Spinal cord (tissue), 10 donors: ENCODE data around the gene SDHAF2. TPM values are rescaled to one million over a fixed set of nuclear protein-coding genes. Genes with fewer than 3 reads are reported as not detected.

ENCODE experiments used
- DNase-seq, 6 donors: peaks; one replicate each; pipeline versions ENCODE4 v3.0.0 to v3.0.0-alpha.2; 2013 to 2015; ENCODE audit warnings: low spot score in 6 of 6, low read depth in 4 of 6
- H3K27ac ChIP-seq: one replicate; pipeline ENCODE4 v1.5.1; 2013; ENCODE audit warnings: low read depth, low read length, control low read depth
- H3K27me3 ChIP-seq: one replicate; pipeline ENCODE4 v1.6.1; 2013; ENCODE audit warnings: low read length; ENCODE audit not compliant: control insufficient read depth, insufficient read depth
- H3K36me3 ChIP-seq: one replicate; pipeline ENCODE4 v1.6.1; 2013; ENCODE audit warnings: low read length; ENCODE audit not compliant: control insufficient read depth, insufficient read depth
- H3K4me1 ChIP-seq: one replicate; pipeline ENCODE4 v1.6.1; 2013; ENCODE audit warnings: low read length; ENCODE audit not compliant: control insufficient read depth, insufficient read depth
- H3K4me3 ChIP-seq: one replicate; pipeline ENCODE4 v1.5.1; 2013; ENCODE audit warnings: low read depth, low read length, control low read depth
- H3K9me3 ChIP-seq: one replicate; pipeline ENCODE4 v1.6.1; 2013; ENCODE audit warnings: low read length; ENCODE audit not compliant: control insufficient read depth, insufficient read depth
- WGBS: methylation state at CpG from one replicate; pipeline ENCODE4 v1.1.5; 2013; ENCODE audit warnings: missing lambda C conversion rate; ENCODE audit not compliant: insufficient coverage; 5-methylcytosine and 5-hydroxymethylcytosine counted together
- polyA plus RNA-seq, 2 donors: library from polyadenylated mRNA; unstranded; fragments of 120-200 nt; gene quantifications; one replicate each; pipeline ENCODE4 v1.2.1, GENCODE V29; 2013; ENCODE audit not compliant: insufficient read length in 2 of 2
- total RNA-seq, 2 donors: library from RNA; depleted of rRNA in 1 of 2; stranded (reverse); fragments of 120-200 nt in 1 of 2; fragments of >200 nt in 1 of 2; gene quantifications; one replicate each; pipeline versions ENCODE4 v1.2.3 to v1.2.4, GENCODE V29; 2013 to 2014
- donor health status: healthy.

The SDHAF2 gene
- total and polyA plus RNA-seq, 4 donors, result 34.7 to 64.5 (median 46.5) TPM

- H3K9me3 ChIP-seq, result no peaks in the 10 kb centered on the region
- no peak overlapping the region for H3K4me3 ChIP-seq
- no peaks in the 10 kb centered on the region for H3K27me3 ChIP-seq
- no peak for DNase-seq
- peaks cover 51% of the 10 kb centered on the region for H3K4me1 ChIP-seq
- H3K36me3 ChIP-seq, result peaks cover 10% of the 10 kb centered on the region
- WGBS, result 62% methylated on average over 13 of the region's 15 CpGs
- no peak overlapping the region for H3K27ac ChIP-seq
Measured at GRCh38 chr11:61480261-61480993, 50.5 kb downstream of the SDHAF2 start.

- WGBS, result 4% methylated on average over 4 of the region's 7 CpGs
- H3K9me3 ChIP-seq, result no peaks in the 10 kb centered on the region
Measured at GRCh38 chr11:61480994-61481335, 51.0 kb downstream of the SDHAF2 start.

GRCh38 chr11:61481806-61482205, 51.9 kb downstream of the SDHAF2 start:
- no peak overlapping the region for H3K27ac ChIP-seq
- H3K9me3 ChIP-seq, result no peaks in the 10 kb centered on the region
- H3K4me3 ChIP-seq, result no peak overlapping the region
- H3K36me3 ChIP-seq, result peaks cover 22% of the 10 kb centered on the region
- no peak for DNase-seq
- H3K27me3 ChIP-seq, result no peaks in the 10 kb centered on the region
- WGBS, result 62% methylated on average over 6 of the region's 10 CpGs
- peaks cover 51% of the 10 kb centered on the region for H3K4me1 ChIP-seq

More at GRCh38 chr11:61480994-61481335, 51.0 kb downstream of the SDHAF2 start:
- H3K27me3 ChIP-seq, result no peaks in the 10 kb centered on the region
- peaks cover 14% of the 10 kb centered on the region for H3K36me3 ChIP-seq
- peaks cover 48% of the 10 kb centered on the region for H3K4me1 ChIP-seq
- H3K4me3 ChIP-seq, result no peak overlapping the region
- peak in 2 of 6 donors; percentile 77 to 85 for DNase-seq
- no peak overlapping the region for H3K27ac ChIP-seq

- Histone ChIP-seq H3K4me3 (no peak overlapping the region), H3K27me3 (no peaks in the 10 kb centered on the region), H3K4me1 (peaks cover 45% of the 10 kb centered on the region), H3K36me3 (peaks cover 29% of the 10 kb centered on the region), H3K9me3 (no peaks in the 10 kb centered on the region), H3K27ac (no peak overlapping the region)
- DNase-seq, result no peak
- whole genome bisulfite sequencing, result 58% methylated on average over 7 of the region's 7 CpGs
Measured at GRCh38 chr11:61482513-61482912, 52.6 kb downstream of the SDHAF2 start.

- H3K27ac ChIP-seq, result no peak overlapping the region
- no peak for DNase-seq
- H3K9me3 ChIP-seq, result no peaks in the 10 kb centered on the region
- peaks cover 31% of the 10 kb centered on the region for H3K36me3 ChIP-seq
- 84% methylated on average over 9 of the region's 11 CpGs for WGBS
- no peaks in the 10 kb centered on the region for H3K27me3 ChIP-seq
- peaks cover 46% of the 10 kb centered on the region for H3K4me1 ChIP-seq
- no peak overlapping the region for H3K4me3 ChIP-seq
Measured at GRCh38 chr11:61484541-61484940, 54.6 kb downstream of the SDHAF2 start.

GRCh38 chr11:61485080-61485479, 55.2 kb downstream of the SDHAF2 start:
- peaks cover 32% of the 10 kb centered on the region for H3K36me3 ChIP-seq
- 90% methylated on average over 11 of the region's 11 CpGs for WGBS
- DNase-seq, result no peak
- H3K27me3 ChIP-seq, result no peaks in the 10 kb centered on the region
- peaks cover 48% of the 10 kb centered on the region for H3K4me1 ChIP-seq
- no peaks in the 10 kb centered on the region for H3K9me3 ChIP-seq
- no peak overlapping the region for H3K27ac ChIP-seq
- no peak overlapping the region for H3K4me3 ChIP-seq

GRCh38 chr11:61486011-61486620, 56.2 kb downstream of the SDHAF2 start:
- Histone ChIP-seq H3K9me3 (no peaks in the 10 kb centered on the region), H3K4me1 (peaks cover 49% of the 10 kb centered on the region), H3K4me3 (no peak overlapping the region), H3K36me3 (peaks cover 42% of the 10 kb centered on the region), H3K27ac (no peak overlapping the region), H3K27me3 (no peaks in the 10 kb centered on the region)
- WGBS, result 90% methylated on average over 5 of the region's 6 CpGs
- DNase-seq, result no peak

GRCh38 chr11:61486779-61487178, 56.9 kb downstream of the SDHAF2 start:
- Histone ChIP-seq H3K4me1 (peaks cover 49% of the 10 kb centered on the region), H3K36me3 (peaks cover 43% of the 10 kb centered on the region), H3K4me3 (no peak overlapping the region), H3K27ac (no peak overlapping the region), H3K27me3 (no peaks in the 10 kb centered on the region), H3K9me3 (no peaks in the 10 kb centered on the region)
- WGBS, result 73% methylated on average over 5 of the region's 5 CpGs
- no peak for DNase-seq

- H3K4me1 ChIP-seq, result peaks cover 46% of the 10 kb centered on the region
Measured at GRCh38 chr11:61487342-61488025, 57.6 kb downstream of the SDHAF2 start.

More at GRCh38 chr11:61487342-61488025, 57.6 kb downstream of the SDHAF2 start:
- no peak for DNase-seq
- Histone ChIP-seq H3K9me3 (no peaks in the 10 kb centered on the region), H3K36me3 (peaks cover 43% of the 10 kb centered on the region), H3K4me3 (no peak overlapping the region), H3K27ac (no peak overlapping the region), H3K27me3 (no peaks in the 10 kb centered on the region)
- WGBS, result 89% methylated on average over 3 of the region's 4 CpGs
